HG02852 (cell line): ENCODE measurements around the gene JAKMIP1.

Experiments
- ATAC-seq: cut with Tn5 transposase; IDR thresholded peaks from one replicate; pipeline ENCODE4 v1.9.1; 2021; ENCODE audit warnings: mild to moderate bottlenecking, moderate library complexity; ENCODE audit not compliant: unreplicated experiment

JAKMIP1 gene

DNA sequence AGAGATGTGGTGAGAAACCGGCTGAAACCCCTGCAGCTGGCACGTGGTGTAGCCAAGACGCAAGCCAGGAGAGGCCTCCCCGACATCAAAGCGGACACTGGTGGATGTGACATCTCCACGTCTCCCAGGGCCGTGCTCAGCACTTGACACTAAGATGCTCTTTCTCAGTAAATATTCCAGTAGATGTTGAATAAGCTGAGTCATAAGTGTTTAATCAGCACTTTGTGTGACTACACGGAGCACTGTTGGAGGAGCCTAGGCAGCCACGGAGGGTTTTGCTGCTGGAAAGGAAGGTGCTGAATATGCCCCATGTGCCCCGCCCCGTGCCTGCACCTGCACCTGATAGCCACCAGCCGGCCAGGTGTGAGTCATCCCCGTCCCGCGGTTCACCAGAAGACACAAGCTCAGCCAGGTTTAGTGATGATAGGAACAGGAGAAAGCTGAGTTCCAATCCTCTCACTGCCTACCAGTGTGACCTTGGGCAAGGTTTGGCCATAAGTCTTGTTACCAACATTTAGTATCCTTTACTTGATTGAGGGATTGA is 153.1 kb downstream of the JAKMIP1 start:
- no peak for ATAC-seq

DNA sequence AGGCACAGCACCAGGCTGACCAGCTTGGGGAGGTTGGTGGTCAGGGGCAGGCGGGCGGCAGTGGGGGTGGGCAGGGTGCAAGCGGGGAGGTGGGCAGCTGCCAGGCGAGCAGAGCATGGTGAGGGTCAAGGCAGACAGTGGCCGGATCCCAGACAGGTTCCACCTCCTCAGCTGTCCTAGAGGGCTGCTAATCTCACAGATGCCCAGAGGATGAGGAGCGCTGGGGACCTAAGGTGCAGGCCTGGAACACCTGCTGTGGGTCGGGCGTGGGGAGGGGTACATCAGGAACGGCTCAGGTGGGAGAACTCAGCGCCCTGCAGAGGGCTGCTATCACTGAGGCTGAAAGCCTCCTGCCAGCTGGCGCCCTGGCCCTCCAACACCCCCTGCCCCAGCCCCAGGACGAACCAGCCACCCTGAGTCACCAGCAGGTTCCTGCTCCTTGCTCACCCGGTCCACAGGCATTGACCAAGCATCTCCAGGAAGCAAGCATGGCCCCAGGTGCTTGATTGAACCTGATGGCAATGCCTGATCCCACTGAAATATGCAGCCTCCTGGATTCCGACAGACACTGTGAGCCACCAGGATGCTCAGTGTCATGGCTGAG is 153.7 kb downstream of the JAKMIP1 start:
- ATAC-seq, result no peak

DNA sequence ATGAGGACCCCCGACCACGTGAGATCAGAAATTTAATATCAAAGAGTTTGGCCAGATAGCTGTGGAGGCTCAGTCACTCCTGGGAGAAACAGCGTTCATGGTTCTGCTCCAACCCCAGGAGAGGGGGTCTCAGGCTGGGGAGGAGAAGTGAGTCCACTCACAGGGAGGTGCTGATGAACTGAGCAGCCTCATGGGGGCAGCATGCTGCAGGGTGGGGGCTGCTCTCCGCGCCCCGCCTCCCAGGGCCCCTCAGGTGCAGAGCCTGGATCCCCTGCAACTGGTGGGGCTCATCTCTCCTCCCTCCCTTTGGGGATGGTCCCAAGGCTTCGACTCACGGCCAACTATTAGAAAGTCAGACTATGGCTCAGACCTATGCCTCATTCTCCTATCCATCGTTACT is 155.5 kb downstream of the JAKMIP1 start:
- ATAC-seq, result no peak

DNA sequence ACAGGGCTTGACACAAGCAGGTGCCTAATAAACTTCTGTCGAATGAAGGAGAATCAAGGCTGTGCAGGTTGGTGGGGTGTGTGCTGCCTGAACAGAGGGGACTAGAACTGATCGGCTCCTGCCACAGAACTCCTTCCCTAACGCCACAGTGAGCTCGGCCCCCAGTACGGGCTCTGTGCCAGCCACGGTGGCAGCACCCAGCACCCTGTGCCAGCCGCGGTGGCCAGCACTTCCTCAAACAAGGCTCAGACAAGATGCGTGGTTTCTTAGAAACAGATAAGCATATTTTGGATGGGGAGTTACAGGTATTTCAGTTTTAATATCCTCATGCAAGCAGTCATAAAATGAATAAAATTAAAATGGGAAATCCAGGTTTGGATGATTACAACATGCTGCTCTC is 156.1 kb downstream of the JAKMIP1 start:
- ATAC-seq, result no peak

DNA sequence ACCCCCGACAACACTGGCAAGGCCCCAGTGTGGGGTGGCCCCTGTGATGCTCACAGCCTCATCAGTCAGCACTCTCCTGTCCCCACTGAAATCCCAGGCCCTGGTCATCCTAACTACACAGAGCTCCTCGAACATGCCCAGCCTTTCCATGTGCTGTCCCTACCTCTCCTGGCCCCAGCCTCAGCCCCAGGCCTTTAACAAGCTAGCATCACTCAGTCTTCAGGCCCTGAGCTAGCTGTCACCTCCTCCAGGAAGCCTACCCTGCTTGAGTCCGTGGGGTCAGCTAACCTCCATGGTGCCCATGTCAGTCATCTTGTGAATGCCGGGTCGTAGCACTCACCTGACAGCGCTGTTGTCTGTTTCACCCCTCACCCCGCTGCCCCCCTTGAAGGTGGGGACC is 156.5 kb downstream of the JAKMIP1 start:
- ATAC-seq, result no peak

DNA sequence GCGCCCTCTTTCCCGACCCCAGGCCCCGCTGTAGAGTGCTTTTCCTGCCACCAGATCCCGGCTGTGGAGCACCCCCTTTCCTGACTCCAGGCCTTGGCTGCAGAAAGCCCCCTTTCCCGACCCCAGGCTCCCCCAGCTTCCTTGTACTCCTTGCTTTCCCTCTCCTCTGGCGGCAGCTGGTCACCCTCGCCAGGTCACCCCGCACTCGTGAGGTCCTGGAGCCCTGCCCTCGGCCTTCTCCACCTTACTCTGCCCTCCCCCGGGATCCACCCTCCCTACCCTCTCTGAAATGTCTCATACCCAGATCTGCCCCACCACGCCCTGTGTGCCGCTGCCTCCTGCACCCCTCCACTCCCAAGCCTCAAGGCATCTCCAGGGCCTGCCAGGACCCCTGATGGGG is 157.2 kb downstream of the JAKMIP1 start:
- ATAC-seq, result no peak

DNA sequence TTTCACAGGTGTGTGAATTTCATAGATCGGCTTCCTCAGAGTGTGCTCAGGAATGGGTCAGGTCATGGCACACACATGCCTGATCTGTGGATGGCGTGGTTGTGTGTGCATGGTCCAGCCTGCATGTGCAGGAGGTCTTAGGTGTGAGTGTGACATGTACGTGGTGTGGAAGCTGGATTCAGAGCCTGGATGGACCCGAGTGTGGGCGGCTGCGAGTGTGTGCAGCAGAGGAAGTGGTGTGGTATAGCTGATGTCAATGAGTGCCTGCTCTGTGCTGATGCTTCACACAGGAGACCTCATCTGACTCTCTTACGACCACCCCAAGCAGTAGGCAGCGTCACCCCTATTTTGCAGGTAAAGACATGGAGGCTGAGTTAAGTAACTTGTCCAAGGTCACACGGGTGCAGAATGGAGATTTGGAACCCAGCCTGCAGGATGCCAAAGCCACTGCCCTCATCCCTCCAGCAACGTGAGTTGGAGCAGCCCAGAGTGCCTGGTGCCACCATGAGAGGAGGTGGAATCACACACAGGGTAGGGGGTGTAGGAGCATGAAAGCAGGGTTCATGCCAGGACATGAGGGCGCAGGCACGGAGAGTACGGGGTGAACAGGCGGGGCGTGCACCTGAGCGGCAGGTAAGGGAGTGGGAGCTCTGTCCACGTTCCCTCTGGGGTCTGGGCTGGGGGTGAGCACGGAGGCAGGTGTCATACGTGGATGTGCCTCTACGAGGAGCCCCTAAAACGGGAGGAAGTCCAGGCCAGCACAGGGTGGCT is 157.9 kb downstream of the JAKMIP1 start:
- no peak for ATAC-seq

DNA sequence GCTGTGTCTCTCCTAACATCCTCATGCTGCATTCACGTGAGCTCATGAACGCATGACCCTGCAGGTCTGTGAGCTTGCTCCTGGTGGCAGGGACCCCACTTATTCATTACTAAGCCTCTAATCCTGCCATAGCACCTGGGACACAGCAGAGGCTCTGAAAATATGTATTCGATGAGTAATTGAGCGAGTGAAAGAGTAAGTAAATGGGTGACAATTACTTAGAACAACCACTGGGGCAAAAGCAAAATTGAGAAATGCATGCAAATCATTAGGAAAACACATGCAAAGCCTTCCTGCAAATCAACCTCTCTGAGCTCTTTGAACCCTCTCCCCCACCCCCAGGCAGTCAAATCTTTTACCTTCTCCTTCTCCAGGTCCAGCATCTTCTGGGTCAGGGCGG is 158.5 kb downstream of the JAKMIP1 start:
- ATAC-seq, result no peak

DNA sequence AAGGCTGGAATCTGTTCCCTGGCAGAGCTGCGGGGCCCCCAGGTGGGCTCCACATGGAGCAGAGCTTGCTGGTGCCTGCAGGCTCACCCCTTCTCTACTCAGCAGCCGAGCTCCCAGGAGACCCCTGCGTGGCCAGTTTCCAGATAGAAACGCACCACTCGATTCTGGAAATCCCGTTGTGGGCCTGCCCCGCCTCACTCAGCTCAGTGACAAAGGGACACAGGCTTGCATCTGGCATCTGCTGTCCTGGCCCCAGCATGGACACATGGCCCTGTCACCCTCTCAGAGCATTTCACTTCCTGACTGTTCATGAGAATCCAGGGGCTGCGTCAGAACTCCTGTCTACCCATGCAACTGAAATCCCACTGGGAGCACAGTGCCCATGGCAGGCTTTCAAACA is 161.6 kb downstream of the JAKMIP1 start:
- no peak for ATAC-seq

DNA sequence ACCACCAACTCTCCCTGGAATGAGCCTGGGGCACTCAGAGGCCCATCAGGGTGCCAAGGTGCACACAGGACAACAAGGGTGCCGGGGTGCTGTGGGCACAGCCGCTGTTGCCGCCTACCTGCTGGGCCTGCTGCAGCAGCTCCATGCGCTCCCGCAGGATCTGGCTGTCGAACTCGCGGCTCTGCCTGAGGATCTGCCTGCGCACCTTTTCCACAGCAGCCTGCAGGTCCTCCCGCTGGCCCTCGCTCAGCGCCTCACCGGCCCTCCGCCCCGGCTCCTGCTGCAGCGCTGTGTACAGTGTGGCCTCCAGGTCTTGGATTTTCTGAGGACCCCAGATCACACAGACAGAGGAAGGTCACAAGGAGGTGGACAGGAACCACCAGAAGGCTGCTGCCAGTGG is 164.6 kb downstream of the JAKMIP1 start:
- ATAC-seq, result no peak

DNA sequence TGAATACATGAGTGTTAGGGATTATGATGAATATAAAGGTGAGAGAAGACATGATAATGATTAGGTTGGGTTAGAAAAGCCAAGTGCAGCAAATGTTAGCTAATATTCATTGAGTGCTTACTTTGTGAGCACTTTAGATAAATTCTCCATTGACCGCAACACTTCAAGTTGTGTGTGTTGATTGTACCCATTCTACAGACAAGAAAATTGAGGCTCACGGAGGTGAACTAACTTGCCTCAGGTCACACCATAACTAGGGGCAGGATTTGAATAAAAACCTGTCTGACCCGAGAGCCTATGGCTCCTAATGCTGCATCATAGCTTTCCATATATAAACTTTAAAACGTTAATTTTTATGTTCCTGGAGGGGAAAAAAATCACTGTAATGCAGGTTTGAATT is 167.0 kb downstream of the JAKMIP1 start:
- no peak for ATAC-seq

DNA sequence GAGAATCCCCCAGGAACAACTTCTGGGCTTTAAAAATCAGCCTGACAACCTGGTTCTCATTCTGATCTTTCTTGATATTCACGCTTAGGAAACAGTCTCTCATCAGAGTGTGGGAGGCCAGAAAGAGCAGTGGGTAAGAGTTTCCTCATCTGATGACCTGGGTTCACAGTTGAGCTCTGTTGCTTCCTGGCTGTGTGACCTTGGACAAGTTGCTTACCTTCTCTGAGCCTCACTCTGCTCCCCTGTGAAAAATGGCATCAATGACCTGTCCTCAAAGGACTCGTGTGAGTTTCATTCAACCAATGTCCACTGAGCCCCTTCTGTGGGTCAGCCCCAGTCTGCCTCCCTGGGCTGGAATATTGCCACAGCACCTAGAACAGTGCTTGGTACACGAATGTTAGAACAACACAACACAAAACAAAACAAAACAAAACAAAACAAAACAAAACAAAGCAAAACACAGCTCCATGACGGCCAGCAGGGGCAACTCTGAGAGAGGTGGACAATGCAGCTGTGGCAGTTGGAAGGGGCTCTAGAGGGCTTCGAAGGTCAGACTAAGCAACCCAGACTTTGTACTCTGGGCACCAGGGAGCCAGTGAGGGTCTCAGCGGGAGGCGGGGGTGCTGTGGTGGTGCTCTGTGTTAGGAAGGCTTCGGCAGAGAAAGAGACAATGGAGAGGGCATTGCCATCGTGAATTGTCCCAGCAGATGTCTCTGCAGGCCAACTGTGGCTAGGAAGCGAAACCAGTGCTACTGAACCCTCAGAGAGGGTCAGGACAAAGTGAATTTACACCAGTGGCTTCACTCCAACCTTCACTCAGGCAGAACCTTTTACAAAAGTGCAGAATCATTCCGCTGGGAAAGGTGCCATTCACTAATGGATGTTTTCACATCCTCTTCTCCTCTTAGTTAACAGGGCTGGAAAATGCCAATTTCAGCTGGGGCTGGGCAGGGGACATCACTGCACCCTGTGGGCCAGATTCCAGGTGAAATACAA is 167.8 kb downstream of the JAKMIP1 start:
- no peak for ATAC-seq

DNA sequence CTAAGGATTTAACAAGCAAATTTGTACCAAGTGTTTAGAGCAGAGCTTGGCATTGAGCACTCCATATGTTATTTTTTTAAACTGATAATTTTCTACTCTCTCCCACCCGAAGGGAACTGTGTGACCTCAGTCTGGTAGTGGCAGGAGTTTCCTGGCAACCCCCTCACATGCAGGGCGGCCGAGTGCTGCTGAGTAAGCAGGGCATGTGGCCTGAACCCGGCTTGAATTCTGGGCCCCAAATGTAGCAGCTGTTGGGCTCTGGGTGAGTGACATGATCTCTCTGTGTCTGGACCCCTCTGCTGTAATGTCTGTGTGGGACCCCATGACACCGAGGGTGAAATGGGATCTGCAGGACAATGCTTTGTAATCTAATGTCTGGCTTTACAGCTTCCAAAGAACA is 168.5 kb downstream of the JAKMIP1 start:
- no peak for ATAC-seq

DNA sequence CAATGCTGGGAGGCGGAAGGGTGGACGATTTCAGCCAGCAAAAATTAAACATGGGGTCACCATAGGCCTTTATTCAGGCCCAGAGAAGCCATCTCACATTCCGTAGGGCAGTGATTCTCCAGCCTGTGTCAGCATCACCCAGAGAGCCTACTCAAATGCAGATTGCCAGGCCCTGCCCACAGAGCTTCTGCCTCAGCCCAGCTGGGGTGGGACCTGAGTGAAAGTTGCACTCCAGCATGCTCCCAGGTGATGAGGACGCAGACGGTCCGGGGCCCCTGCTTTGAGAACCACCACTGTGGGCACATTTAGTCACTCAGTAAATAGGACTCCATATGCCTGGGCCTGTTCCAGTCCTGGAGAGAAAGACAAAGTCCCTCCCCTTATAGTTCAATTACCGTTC is 169.7 kb downstream of the JAKMIP1 start:
- ATAC-seq, result no peak

DNA sequence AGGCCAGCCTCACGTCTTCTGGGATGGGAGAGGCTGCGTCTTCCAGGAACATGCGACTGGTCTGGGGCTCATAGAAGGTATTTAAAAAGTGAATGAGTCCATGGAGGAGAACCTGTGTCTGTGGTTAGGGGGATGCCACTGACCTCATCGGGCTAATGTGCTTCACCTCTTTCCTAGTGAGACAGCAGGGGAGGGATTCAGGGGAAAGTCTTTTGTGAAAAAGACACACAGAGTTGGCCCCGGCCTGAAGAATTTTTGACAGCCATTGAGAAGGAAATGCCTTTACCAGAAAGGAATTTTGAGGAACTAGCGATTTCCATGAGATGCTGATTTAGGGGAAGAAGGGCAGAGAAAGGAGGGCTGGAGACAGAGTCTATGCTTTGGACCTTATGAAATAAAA is 171.1 kb downstream of the JAKMIP1 start:
- no peak for ATAC-seq

DNA sequence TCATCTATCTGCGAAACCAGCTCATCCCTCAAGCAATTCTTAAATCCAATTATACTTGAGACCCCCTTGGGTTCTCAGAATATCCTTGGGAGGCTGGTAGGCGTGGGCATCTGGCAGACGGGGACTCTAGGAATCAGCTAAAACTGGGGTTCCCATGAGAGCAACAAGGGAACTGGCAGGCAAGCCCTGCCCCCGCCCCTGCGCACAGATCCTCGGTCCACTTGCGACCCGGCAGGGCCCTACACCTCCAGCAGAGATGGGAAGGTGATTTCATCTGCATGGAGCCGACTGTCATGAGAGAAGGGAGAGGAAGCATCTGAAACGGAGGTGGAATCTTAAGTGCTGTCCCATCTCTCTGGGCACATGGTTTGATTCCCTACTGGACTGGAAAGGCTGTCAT is 172.2 kb downstream of the JAKMIP1 start:
- no peak for ATAC-seq

DNA sequence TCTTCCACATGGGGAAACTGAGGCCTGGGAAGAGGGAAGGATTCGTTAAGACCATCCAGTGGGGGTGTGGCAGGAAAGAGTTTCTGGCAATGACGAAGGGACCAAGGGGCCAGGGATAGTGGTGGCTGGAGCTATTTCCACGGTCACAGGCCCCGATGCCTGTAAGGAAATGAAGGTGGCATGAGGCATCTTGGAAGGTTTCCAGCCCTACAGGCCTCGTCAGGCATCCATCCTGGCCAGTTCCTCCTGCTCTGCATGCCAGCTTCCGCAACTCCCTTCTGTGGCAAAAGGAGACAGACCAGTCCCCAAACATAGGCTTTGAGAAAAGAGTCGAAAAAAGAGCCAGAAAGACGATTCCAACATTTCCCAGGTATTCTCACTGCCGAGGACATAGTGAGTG is 173.0 kb downstream of the JAKMIP1 start:
- ATAC-seq, result no peak

DNA sequence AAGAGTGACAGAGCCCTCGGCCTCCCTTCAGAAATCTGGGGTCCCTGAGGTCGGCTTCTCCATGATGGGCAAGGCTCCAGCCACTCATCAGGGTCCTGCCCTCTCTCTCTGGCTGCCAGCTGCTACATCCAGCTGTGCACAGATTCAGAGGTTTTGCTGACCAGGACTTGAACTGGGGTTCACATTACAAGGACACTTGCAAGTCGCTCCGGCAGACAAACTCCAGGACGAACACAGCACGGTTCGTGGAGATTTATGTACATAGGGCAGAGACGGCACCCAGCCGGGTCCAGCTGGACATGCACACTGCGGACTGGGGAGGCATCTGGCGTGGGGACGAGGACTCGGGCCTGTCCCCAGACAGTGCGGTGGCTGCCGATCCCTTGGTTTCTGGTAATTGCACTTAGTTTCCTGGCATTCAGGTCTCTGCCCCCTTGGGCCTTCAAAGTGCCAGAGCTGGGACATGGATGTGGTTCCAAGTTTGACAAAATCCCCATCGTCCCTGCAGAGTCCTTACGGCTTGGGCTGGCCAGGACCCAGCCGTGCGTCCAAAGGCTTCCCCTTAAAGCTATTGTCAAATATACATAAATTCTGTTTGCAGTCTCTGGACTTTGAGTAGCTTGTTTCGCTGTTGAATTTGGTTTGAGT is 175.9 kb downstream of the JAKMIP1 start:
- ATAC-seq, result no peak

DNA sequence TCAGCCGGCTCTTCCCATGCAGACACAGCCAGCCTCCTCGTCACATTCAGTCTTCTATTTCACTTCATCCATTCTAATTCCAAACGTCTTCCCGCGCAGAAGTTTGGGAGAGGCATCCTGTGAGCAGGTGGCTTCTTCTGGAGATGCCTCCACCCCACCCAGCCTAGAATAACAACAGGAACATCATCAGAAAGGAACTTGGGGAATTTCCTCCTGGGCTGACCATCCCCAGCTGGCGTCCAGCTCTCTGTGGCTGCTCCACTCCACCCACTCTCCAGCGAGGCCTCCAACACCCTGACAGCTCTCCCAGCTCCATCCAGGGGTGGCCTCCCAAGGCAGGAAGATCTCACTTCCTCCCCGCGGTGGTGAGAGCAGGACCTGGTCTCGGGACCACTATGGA is 176.6 kb downstream of the JAKMIP1 start:
- ATAC-seq, result no peak

DNA sequence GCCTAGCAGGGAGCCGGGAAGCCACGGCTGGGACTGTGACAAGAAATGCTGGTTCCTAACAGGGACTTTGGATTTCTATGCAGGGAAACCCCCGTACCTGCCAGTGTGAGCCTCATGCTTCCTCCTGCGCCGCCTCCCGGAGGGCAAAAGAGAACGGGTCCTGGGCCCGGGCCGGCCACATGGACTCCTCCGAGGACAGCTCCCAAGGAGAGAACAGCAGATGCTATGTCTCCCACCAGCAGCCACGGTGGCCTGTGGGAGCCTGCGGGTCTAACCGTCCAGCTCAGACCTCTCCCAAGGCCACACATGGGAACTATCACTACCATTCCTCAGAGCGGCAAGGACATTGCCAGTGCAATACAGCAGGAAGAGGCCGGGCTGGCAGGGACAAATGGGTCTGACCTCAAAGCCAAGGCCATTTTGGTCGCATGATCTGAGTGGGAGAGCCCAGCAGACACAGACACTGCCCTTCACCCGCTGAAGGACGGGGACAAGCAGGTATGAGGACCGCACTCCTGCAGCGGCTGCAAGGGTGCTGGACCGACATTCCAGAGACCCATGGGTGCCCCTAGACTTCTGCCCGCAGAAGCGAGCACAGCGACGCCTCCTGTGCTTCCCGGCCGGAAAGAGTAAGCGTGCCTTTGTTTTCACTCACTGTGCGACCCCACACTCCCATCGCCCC is 177.6 kb downstream of the JAKMIP1 start:
- ATAC-seq, result no peak
